Neural progenitor cell (in vitro differentiated cells): Measurements from ENCODE around the gene HNRNPLL. TPM values are rescaled to one million over a fixed set of nuclear protein-coding genes. Genes with fewer than 3 reads are reported as not detected.
A peak's percentile ranks its signal among the peaks of the same experiment; 100 is the strongest.

Experiments used
- DNase-seq: peaks from one replicate; pipeline ENCODE4 v3.0.0-alpha.2; 2016; ENCODE audit warnings: low spot score
- H2AFZ ChIP-seq: fragments of 200-600 bp; sonication (generic); replicated peaks from 2 replicates; pipeline ENCODE4 v1.6.1; 2016; ENCODE audit warnings: antibody characterized with exemption
- H3F3A ChIP-seq: fragments of 200-600 bp; sonication (generic); 2 replicates; pipeline ENCODE4 v1.6.1; 2016; ENCODE audit warnings: antibody characterized with exemption, low read depth
- H3K27ac ChIP-seq: fragments of 200-600 bp; sonication (generic); 2 replicates; pipeline ENCODE4 v1.5.1; 2016; ENCODE audit warnings: mild to moderate bottlenecking
- H3K27me3 ChIP-seq: fragments of 200-600 bp; sonication (generic); 2 replicates; pipeline ENCODE4 v1.6.1; 2016; ENCODE audit warnings: mild to moderate bottlenecking, moderate library complexity
- H3K36me3 ChIP-seq: fragments of 200-600 bp; sonication (generic); 2 replicates; pipeline ENCODE4 v1.5.1; 2016
- H3K4me1 ChIP-seq: fragments of 200-600 bp; sonication (generic); 2 replicates; pipeline ENCODE4 v1.6.1; 2016; ENCODE audit warnings: mixed run types
- H3K4me2 ChIP-seq: fragments of 200-600 bp; sonication (generic); 2 replicates; pipeline ENCODE4 v1.6.1; 2016
- H3K4me3 ChIP-seq: fragments of 200-600 bp; sonication (generic); 2 replicates; pipeline ENCODE4 v1.5.1; 2016
- H3K79me2 ChIP-seq: fragments of 200-600 bp; sonication (generic); 2 replicates; pipeline ENCODE4 v1.6.1; 2016; ENCODE audit warnings: low read depth
- H3K9ac ChIP-seq: fragments of 200-600 bp; sonication (generic); 2 replicates; pipeline ENCODE4 v1.6.1; 2016
- H3K9me3 ChIP-seq: fragments of 200-600 bp; sonication (generic); 2 replicates; pipeline ENCODE4 v1.5.1; 2016; ENCODE audit warnings: low read depth
- H4K20me1 ChIP-seq: fragments of 200-600 bp; sonication (generic); 2 replicates; pipeline ENCODE4 v1.6.1; 2016; ENCODE audit warnings: low read depth
- H3K27ac Mint-ChIP-seq: 3 replicates; pipeline ENCODE4 v1.8.0; 2021; ENCODE audit warnings: mixed read lengths
- H3K27me3 Mint-ChIP-seq: 2 replicates; pipeline ENCODE4 v1.8.0; 2022; ENCODE audit warnings: low read depth, mild to moderate bottlenecking, inconsistent platforms, moderate library complexity, mixed read lengths; ENCODE audit not compliant: insufficient read depth
- H3K36me3 Mint-ChIP-seq: 3 replicates; pipeline ENCODE4 v1.8.0; 2021; ENCODE audit warnings: mixed read lengths
- H3K4me1 Mint-ChIP-seq: 3 replicates; pipeline ENCODE4 v1.8.0; 2021; ENCODE audit warnings: mixed read lengths
- H3K4me3 Mint-ChIP-seq: 3 replicates; pipeline ENCODE4 v1.8.0; 2021; ENCODE audit warnings: mild to moderate bottlenecking, moderate library complexity, mixed read lengths
- H3K9me3 Mint-ChIP-seq: 3 replicates; pipeline ENCODE4 v1.8.0; 2020; ENCODE audit warnings: mixed read lengths
- EZH2 ChIP-seq: fragments of 200-600 bp; sonication (generic); IDR thresholded peaks from 2 replicates; pipeline ENCODE4 v1.6.1; 2017; ENCODE audit warnings: antibody characterized with exemption, mild to moderate bottlenecking, moderate library complexity
- EZH2phosphoT487 ChIP-seq: fragments of 200-600 bp; sonication (generic); IDR thresholded peaks from 2 replicates; pipeline ENCODE4 v1.6.1; 2017; ENCODE audit warnings: antibody characterized with exemption
- total RNA-seq: library from RNA; depleted of rRNA; stranded (reverse); fragments of >200 nt; gene quantifications from 2 replicates; pipeline ENCODE4 v1.2.3, GENCODE V29; 2015; ENCODE audit warnings: low replicate concordance
- TF ChIP-seq, protein P1 (sequence below): fragments of 200-600 bp; sonication (generic); IDR thresholded peaks from 2 replicates; pipeline ENCODE4 v1.5.1; 2017; ENCODE audit warnings: antibody characterized with exemption, mild to moderate bottlenecking

HNRNPLL gene
- total RNA-seq, 1 donor from 2014 or later = 109 TPM

DNA sequence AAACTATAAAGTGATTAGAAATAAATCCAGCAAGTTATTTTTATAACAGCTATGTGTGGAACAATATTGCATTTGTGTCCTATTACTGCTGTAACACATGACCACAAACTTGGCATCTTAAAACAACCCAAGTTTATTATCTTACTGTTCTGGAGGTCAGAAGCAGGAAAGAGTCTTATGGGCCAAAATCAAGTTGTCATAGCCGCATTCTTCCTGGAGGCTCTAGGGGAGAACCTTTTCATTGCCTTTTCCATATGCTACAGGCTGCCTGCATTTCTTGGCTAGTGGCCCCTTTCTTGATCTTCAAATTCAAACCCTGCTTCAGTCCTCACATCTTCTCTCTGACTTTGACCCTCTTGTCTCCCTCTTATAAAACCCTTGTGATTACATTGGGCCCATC, 27.0 kb upstream of the HNRNPLL start:
- H3K79me2 ChIP-seq = no peaks in the 10 kb centered on the region
- Mint-ChIP-seq H3K27ac (no peak overlapping the region), H3K4me1 (no peaks in the 10 kb centered on the region), H3K9me3 (peaks cover 2% of the 10 kb centered on the region), H3K27me3 (no peaks in the 10 kb centered on the region), H3K4me3 (no peak overlapping the region), H3K36me3 (no peaks in the 10 kb centered on the region)
- H4K20me1 ChIP-seq = no peaks in the 10 kb centered on the region
- no peak overlapping the region for H3K9ac ChIP-seq
- no peaks in the 10 kb centered on the region for H3K27me3 ChIP-seq
- H2AFZ ChIP-seq = no peak overlapping the region
- DNase-seq = no peak
- peaks cover 4% of the 10 kb centered on the region for H3K9me3 ChIP-seq
- TF ChIP-seq EZH2phosphoT487 = no peak
- TF ChIP-seq, protein P1, sequence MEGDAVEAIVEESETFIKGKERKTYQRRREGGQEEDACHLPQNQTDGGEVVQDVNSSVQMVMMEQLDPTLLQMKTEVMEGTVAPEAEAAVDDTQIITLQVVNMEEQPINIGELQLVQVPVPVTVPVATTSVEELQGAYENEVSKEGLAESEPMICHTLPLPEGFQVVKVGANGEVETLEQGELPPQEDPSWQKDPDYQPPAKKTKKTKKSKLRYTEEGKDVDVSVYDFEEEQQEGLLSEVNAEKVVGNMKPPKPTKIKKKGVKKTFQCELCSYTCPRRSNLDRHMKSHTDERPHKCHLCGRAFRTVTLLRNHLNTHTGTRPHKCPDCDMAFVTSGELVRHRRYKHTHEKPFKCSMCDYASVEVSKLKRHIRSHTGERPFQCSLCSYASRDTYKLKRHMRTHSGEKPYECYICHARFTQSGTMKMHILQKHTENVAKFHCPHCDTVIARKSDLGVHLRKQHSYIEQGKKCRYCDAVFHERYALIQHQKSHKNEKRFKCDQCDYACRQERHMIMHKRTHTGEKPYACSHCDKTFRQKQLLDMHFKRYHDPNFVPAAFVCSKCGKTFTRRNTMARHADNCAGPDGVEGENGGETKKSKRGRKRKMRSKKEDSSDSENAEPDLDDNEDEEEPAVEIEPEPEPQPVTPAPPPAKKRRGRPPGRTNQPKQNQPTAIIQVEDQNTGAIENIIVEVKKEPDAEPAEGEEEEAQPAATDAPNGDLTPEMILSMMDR = no peak
- no peak for TF ChIP-seq EZH2
- no peak overlapping the region for H3K4me3 ChIP-seq
- H3K4me1 ChIP-seq = no peaks in the 10 kb centered on the region
- no peaks in the 10 kb centered on the region for H3K36me3 ChIP-seq
- H3K27ac ChIP-seq = no peak overlapping the region
- no peaks in the 10 kb centered on the region for H3F3A ChIP-seq
- H3K4me2 ChIP-seq = no peak overlapping the region

DNA sequence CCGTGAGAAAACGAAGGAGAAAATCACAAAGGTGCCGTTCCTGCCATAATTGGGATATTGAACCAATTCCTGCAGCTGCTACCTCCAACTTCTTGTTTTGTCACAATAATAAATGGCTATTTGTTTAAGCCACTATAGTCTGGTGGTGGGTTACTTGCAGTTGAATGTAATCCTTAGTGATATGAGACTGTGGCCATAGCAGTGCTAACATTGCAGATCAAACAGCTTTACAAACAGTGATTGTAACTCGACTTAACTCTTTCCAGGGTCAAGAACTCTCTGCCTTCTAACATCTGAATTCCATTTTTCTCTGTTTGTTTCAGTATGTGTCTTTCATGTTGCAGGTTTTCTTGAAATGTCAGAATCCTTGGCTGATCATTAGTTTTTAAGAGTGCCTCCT, 24.7 kb upstream of the HNRNPLL start:
- Mint-ChIP-seq H3K4me1 (no peaks in the 10 kb centered on the region), H3K27ac (no peak overlapping the region), H3K27me3 (no peaks in the 10 kb centered on the region), H3K9me3 (peaks cover 2% of the 10 kb centered on the region), H3K4me3 (no peak overlapping the region), H3K36me3 (no peaks in the 10 kb centered on the region)
- Histone ChIP-seq H2AFZ (no peak overlapping the region), H3K36me3 (no peaks in the 10 kb centered on the region), H3K4me1 (no peaks in the 10 kb centered on the region), H4K20me1 (no peaks in the 10 kb centered on the region), H3K27me3 (no peaks in the 10 kb centered on the region), H3K27ac (no peak overlapping the region), H3K4me2 (no peak overlapping the region), H3K79me2 (no peaks in the 10 kb centered on the region), H3K9me3 (no peaks in the 10 kb centered on the region), H3K4me3 (no peak overlapping the region), H3K9ac (no peak overlapping the region), H3F3A (no peaks in the 10 kb centered on the region)
- TF ChIP-seq EZH2 = no peak
- TF ChIP-seq, protein P1 = no peak
- no peak for TF ChIP-seq EZH2phosphoT487
- DNase-seq = no peak

DNA sequence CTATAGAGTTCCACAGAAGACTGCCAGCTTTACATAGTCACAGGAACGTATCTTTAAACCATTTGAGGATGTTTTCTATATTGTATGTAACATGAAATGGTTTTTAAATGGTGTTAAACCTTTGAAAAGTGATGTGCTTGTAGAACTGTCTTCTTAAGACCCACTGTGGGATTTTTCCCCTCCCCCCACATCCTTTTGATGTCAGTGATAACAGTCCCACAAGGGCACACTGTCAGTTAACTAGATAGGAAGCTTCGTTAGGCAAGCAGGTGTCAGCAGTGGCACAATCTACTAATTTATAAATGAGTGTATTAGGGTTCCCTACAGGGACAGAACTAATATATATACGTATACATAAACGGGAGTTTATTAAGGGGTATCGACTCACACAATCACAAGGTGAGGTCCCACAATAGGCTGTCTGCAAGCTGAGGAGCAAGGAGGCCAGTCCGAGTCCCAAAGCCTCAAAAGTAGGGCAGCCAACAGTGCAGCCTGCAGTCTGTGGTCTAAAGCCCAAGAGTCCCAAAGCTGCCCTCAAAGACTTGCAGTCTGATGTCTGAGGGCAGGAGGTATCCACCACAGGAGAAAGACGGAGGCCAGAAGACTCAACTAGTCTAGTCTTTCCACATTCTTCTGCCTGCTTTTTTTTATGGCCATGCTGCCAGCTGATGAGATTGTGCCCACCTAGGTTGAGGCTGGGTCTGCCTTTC, 23.8 kb upstream of the HNRNPLL start:
- Histone ChIP-seq H3K9ac (no peak overlapping the region), H3K4me3 (no peak overlapping the region), H3K4me2 (no peak overlapping the region), H4K20me1 (no peaks in the 10 kb centered on the region), H3K36me3 (no peaks in the 10 kb centered on the region), H3K4me1 (no peaks in the 10 kb centered on the region), H3K9me3 (no peaks in the 10 kb centered on the region), H3F3A (no peaks in the 10 kb centered on the region), H3K27ac (no peak overlapping the region), H3K27me3 (no peaks in the 10 kb centered on the region), H2AFZ (peak overlapping the region; percentile 26), H3K79me2 (no peaks in the 10 kb centered on the region)
- Mint-ChIP-seq H3K27me3 (no peaks in the 10 kb centered on the region), H3K36me3 (no peaks in the 10 kb centered on the region), H3K9me3 (peaks cover 2% of the 10 kb centered on the region), H3K4me1 (no peaks in the 10 kb centered on the region), H3K27ac (no peak overlapping the region), H3K4me3 (no peak overlapping the region)
- no peak for DNase-seq
- TF ChIP-seq, protein P1 = no peak
- TF ChIP-seq EZH2phosphoT487 (no peak), EZH2 (no peak)
